Stimulated activated CD4-positive, alpha-beta T cell treated with anti-CD3 and anti-CD28 coated beads, Interleukin-12 subunit alpha, Interleukin-12 subunit beta, amount 100 ng/mL, for 4 hours (primary cell): ENCODE data around the gene RIBC2.

ENCODE experiments used
- DNase-seq: peaks from one replicate; pipeline ENCODE4 v3.0.0-alpha.2; 2020

Gene RIBC2

GRCh38 chr22:45476814-45477213 lies 63.3 kb downstream of the RIBC2 start:
- DNase-seq, result no peak

GRCh38 chr22:45477366-45478107 lies 64.0 kb downstream of the RIBC2 start:
- DNase-seq, result no peak

- DNase-seq, result no peak
Measured at GRCh38 chr22:45478108-45478771, 64.7 kb downstream of the RIBC2 start.

GRCh38 chr22:45480717-45481116 lies 67.2 kb downstream of the RIBC2 start:
- no peak for DNase-seq

- DNase-seq, result no peak
Measured at GRCh38 chr22:45481661-45482060, 68.2 kb downstream of the RIBC2 start.
